ENCODE data around the gene TYK2.
"Not testable (repeated sequence)": the region's sequence is repeated elsewhere in the genome, so short reads cannot be mapped to it uniquely, and the experiment has no call there.

TYK2 gene

DNA sequence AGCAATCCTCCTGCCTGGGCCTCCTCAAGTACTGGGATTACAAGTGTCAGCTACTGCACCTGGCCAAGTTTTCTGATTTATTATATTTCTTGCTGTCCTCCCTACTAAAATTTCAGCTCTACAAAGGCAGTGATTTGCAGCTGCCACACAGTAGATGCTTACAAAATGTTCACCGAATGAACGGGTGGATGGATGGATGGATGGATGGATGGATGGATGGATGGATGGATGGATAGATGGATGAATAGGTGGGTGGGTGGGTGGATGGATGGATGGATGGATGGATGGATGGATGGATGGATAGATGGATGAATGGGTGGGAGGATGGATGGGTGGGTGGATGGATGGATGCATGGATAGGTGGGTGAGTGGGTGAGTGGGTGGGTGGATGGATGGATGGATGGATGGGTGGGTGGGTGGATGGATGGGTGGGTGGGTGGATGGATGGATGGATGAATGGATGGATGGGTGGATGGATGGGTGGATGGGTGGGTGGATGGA lies 3.2 kb downstream of the TYK2 start:
- not testable (repeated sequence) for DNase-seq (ENCODE audit: low read depth in 2 of 2)

GRCh38 chr19:10374931-10375330 lies 5.4 kb downstream of the TYK2 start:
- DNase-seq (ENCODE audit: low read depth in 2 of 2), result no peak

GRCh38 chr19:10372690-10373089 lies 7.7 kb downstream of the TYK2 start:
- DNase-seq (ENCODE audit: low read depth in 2 of 2), result no peak

DNA sequence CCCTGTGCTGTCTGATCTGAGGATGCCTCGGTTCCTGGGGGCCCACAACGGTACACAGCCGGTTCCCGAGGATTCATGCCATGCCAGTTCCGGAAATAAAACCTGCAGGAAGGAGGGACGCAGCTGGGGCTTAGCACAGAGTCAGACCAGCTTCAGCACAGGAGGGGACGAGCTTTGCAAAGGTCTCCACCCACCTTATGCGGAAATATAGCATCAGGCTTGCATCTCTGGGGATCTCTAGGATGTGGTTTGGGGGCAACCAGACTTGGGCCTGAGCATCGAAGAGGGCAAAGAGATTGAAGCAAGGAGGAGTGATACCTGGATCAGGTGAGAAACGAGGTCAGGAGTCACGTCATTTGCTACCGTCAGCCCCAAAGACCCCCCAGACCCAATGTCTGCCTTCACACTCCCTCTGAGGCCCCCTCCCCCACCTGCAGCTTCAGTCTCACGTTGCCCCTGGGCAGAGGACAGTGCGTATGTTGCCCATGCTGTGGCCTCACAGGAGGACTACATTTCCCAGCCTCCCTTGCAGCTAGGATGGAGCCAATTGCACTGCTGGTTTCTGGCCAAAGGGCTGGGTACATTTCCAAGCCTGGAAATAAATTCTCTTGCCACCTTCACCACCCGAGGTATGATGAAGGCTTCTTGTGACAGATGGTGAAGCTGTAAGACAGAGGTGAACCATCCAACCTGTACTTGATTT lies 12.1 kb downstream of the TYK2 start:
- no peak for DNase-seq (ENCODE audit: low read depth in 2 of 2)

DNA sequence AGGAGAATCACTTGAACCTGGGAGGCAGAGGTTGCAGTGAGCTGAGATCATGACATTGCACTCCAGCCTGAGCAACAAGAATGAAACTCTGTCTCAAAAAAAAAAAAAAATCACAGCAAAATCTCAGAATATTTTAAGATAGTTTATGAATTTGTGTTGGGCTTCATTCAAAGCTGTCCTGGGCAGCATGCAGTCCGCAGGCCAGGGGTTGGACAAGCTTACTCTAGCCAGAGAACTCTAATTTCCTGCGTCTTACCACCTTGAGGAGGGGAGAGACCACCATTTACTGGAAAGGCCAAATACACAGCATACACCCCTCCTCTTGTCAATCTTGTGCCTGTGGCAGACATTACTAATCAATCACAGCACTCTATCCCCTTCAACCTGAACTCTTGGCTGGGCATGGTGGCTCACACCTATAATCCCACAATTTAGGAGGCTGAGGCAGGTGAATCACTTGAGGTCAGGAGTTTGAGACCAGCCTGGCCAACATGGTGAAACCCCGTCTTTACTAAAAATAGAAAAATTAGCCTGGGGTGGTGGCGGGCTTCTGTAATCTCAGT lies 13.3 kb downstream of the TYK2 start:
- not testable (repeated sequence) for DNase-seq (ENCODE audit: low read depth in 2 of 2)

GRCh38 chr19:10365518-10365917 lies 14.9 kb downstream of the TYK2 start:
- no peak for DNase-seq (ENCODE audit: low read depth in 2 of 2)

GRCh38 chr19:10364644-10365043 lies 15.7 kb downstream of the TYK2 start:
- no peak for DNase-seq (ENCODE audit: low read depth in 2 of 2)

DNA sequence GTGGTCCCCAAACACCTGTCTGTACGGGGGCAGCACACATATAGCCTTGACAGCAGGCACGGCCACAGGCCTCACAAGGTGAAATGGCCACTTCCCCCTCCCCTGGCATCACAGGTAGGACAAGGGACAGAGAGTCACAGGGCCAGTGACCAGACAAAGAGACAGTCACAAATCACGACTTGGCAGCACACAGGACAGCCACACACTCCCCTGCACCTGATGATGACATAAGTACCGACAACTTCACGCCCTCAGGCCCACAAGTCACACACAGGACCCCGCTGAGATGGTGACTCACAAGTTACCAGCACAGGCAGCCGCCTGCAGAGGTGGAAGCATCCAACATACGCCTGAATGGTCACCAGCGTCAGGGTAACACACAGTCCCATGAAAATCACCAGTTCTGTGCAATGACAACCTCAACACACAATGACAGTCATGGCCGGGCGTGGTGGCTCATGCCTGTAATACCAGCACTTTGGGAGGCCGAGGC lies 16.5 kb downstream of the TYK2 start:
- DNase-seq (ENCODE audit: low read depth in 2 of 2), result no peak

DNA sequence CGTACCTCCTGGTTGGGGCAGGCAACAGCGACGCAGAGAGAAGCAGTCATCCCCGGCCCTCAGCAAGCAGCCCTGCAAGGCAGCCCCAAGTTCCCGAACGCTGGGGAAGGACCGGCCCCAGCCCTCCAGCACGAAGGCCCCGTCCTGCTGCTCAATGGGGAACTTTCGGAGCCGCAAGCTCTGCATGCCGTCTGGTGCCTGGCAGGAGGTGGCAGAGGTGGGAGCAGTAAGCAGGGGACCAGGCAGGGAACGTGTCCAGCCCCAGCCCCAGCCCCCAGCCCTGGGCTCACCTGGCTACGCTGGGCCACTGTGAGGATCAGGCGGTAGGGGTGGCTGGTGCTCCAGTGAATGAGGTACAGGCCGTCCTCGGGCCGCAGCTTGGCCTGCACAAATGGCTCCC lies 18.1 kb downstream of the TYK2 start:
- no peak for DNase-seq (ENCODE audit: low read depth in 2 of 2)

- DNase-seq (ENCODE audit: low read depth in 2 of 2), result no peak
These were observed 18.8 kb downstream of the TYK2 start for GRCh38 chr19:10361569-10362011.

GRCh38 chr19:10356431-10356830 lies 23.9 kb downstream of the TYK2 start:
- DNase-seq (ENCODE audit: low read depth in 2 of 2), result no peak

DNA sequence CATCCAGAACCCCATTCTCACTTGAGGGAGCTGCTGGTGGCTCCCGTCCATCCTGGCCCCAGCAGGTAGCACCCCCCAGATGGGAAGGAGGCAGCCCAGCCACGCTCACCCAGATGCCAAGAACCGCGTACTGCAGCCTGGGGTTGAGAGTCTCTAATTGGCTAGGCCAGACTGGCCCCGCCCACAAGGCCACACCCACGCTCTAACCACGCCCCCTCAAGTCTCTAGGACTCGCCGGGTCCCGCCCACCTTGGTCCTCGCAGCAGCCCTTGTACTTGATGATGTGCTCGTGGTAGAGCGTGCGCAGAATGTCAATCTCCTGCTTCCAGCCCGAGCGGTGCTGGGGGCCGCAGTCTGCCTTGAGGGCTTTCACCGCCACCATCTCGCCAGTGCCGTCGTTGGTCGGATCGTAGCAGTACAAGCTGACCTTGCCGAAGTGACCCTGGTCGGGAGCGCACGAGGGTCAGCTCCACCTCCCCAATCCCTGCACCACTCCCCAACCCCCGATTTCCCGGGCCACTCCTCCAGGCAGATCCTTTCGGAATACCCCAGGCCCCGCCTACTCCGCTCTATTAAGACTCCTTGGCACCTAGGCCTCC lies 26.5 kb downstream of the TYK2 start:
- peak; percentile 47 to 60 for DNase-seq (ENCODE audit: low read depth in 2 of 2)

- no peak for DNase-seq (ENCODE audit: low read depth in 2 of 2)
These were observed 27.4 kb downstream of the TYK2 start for GRCh38 chr19:10352764-10353671.

- no peak for DNase-seq (ENCODE audit: low read depth in 2 of 2)
These were observed 33.9 kb downstream of the TYK2 start for GRCh38 chr19:10346509-10346908.

- DNase-seq (ENCODE audit: low read depth in 2 of 2), result no peak
These were observed 35.6 kb downstream of the TYK2 start for GRCh38 chr19:10344780-10345179.

- no peak for DNase-seq (ENCODE audit: low read depth in 2 of 2)
These were observed 36.9 kb downstream of the TYK2 start for GRCh38 chr19:10343495-10343894.

DNA sequence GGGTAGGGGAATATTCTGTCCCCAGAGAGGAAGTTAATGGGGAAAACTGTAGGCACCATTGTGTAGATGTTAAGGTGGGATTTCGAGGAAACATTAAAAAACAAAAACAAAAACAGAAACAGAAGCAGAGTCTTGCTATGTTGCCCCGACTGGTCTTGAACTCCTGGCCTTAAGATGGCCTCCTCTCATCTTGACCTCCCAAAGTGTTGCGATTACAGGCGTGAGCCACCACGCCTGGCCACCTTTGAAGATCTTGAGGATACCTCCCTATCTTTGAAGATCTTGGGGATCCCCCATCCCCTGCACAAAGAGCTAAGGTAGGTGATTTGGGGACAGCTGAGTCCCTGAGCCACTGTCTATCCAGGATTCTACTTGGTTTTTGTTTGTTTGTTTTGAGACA lies 40.4 kb downstream of the TYK2 start:
- no peak for DNase-seq (ENCODE audit: low read depth in 2 of 2)

DNA sequence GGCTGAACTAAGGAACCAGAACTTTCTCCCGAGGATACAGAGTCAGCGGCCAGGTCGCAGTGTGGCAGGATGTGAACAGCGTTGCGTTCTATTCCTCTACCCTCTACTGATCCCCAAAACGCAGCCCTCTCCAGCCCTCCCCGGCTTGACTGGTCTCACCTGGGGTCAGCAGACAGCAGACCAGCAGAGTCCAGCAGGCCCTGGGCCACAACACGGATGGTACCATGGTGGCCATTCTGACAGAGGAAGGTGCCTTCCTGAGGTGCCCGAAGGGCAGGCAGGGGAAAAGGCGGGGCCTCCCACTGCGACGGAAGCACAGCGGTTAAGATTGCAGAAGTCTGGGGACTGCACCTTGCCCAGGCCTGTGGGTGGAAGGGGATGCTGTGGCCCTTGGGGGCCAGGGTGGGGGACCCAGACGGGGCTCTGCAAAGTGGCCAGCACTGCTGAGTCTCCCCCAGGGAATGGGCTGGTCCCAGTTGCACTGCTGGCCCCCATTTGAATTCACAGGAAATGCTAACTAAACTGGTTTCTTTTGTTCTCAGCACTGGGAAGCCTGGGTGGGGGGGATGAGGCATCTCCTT lies 40.9 kb downstream of the TYK2 start, which contains the start of gene ICAM3:
ICAM3 (minus strand) TSS at position 245 of the 581 bp plus-strand sequence; CDS start at position 235, 10 bp downstream.
- DNase-seq (ENCODE audit: low read depth in 2 of 2), result peak; percentile 62 to 66

GRCh38 chr19:10338940-10339339 lies 41.4 kb downstream of the TYK2 start:
- no peak for DNase-seq (ENCODE audit: low read depth in 2 of 2)

GRCh38 chr19:10336725-10337124 lies 43.6 kb downstream of the TYK2 start:
- not testable (repeated sequence) for DNase-seq (ENCODE audit: low read depth in 2 of 2)

- no peak for DNase-seq (ENCODE audit: low read depth in 2 of 2)
These were observed 44.9 kb downstream of the TYK2 start for GRCh38 chr19:10335352-10335985.
